ENCODE measurements around the gene AQP12A.

Gene AQP12A

DNA sequence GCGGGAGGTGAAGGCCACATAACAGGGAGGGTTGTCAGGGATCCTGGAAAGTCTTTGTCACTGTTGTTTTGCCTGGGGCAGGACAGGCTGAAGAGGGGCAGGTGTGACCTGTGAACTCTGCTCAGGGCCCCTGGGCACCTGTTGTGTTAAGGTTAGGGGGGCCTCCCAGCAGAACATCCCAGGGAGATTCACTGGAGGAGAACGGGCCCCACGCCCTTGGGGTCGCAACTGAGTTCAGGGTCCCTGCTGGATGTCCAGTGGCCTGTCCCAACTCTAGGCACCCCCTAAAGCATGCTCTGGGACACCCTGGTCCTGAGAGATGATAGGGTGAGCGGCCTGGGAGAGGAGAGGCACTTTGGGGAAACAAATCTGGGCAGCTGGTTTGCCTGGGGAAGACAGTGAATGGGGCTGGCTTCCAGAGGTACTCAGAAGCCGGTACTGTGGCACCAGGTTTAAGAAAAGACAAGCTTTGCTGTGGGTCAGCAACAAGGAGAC, 43.5 kb upstream of the AQP12A start:
- no peak for TF ChIP-seq GATA2 (IDR thresholded peaks at IDR 0.05; ENCODE audit: low read depth, low read length)
- no peak for TF ChIP-seq GATA3 (IDR thresholded peaks at IDR 0.05; ENCODE audit: low read depth, low read length)

GRCh38 chr2:240648650-240649275, 42.9 kb upstream of the AQP12A start:
- TF ChIP-seq GATA3 (IDR thresholded peaks at IDR 0.05; ENCODE audit: low read depth, low read length) (no peak), GATA2 (IDR thresholded peaks at IDR 0.05; ENCODE audit: low read depth, low read length) (no peak)

DNA sequence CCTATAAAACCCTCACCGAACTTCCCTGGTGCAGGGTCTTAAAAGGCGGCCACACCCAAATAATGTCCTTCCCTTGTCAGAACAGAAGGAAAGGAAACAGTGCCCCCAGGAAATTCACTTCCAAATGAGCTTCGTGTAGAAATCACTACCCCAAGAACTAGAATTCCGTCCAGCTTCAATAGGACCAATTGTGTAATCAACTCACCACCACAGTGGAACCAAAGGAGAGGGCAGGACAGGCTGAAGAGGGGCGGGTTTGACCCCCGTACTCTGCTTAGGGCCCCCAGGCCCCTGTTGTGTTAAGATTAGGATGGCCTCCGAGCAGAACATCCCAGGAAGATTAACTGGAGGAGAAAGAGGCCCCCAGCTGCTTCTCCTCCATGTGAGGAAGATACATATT, 42.3 kb upstream of the AQP12A start:
- TF ChIP-seq GATA3 (IDR thresholded peaks at IDR 0.05; ENCODE audit: low read depth, low read length) = no peak
- TF ChIP-seq GATA2 (IDR thresholded peaks at IDR 0.05; ENCODE audit: low read depth, low read length) = no peak

DNA sequence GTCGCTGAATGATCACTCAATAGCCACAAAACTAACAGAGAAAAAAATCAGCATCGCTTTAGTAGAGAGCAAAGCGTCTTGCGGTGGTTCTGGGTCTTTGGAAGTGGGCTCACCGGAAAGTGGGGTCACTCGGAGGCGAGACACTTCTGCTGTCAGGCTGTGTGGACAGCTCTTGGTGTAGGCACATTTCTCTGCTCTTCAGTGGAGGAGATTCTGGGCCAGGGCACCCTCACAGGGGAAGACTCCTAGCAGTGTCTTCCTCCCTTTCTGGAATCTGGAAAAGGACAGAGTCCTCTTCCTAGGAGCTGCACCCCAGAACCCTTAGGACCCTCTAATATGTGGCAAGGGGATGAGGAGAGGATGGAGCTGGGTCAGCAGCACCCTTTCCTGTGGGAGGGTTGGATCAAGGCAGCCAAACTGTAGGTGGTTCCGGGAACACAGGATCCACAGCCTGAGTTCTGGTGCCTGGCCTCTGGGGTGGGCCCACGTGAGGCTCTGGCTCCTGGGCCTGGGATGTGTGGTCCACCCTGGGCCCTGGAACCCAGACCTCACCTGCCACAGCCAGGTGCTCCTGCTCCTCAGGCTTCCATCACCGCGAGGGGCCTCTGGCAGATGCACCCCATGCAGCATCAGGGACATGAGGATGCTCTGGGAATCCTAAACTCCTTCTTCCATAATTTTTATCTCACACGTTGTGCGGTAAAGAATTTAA, 41.3 kb upstream of the AQP12A start:
- TF ChIP-seq GATA3 (IDR thresholded peaks at IDR 0.05; ENCODE audit: low read depth, low read length) = no peak

DNA sequence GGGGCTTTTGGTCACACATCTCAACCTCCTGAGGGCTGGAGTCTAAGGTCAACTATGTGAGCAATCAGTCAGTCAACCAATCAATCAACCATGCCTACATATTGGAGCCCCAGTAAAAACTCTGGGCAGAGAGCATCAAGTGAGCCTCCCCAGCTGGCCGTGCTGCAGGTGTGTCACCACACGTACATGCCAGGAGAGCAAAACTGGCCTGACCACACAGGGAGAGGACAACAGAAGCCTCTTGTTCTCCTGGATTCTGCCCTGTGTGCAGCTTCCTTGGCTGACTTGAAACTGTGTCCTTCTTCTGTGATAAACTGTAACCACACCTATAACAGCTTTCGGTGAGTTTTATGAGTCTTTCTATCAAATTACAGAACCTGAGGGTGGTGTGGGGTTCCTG, 40.5 kb upstream of the AQP12A start:
- TF ChIP-seq GATA2 (IDR thresholded peaks at IDR 0.05; ENCODE audit: low read depth, low read length) (no peak), GATA3 (IDR thresholded peaks at IDR 0.05; ENCODE audit: low read depth, low read length) (no peak)

- TF ChIP-seq GATA3 (IDR thresholded peaks at IDR 0.05; ENCODE audit: low read depth, low read length) = no peak
- no peak for TF ChIP-seq GATA2 (IDR thresholded peaks at IDR 0.05; ENCODE audit: low read depth, low read length)
Observed at GRCh38 chr2:240655931-240656886, 35.5 kb upstream of the AQP12A start.

DNA sequence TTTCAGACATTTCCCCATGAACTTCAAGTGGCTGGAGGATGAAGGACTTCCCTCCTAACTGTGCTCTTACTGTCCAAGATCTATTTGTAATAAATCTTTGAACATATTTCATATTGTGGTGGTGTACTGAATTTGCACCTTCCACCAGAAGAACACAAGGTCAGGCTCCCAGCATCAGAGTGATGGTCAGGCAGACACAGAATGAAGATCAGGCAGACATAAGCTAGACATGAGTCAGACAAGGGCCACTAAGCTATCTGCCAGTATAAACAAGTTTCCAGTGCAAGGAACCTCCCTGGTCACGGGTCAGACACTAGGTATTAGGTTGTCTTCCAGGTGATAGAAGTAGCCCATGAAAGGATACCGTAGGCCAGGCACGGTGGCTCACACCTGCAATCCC, 29.0 kb upstream of the AQP12A start:
- TF ChIP-seq GATA2 (IDR thresholded peaks at IDR 0.05; ENCODE audit: low read depth, low read length) (no peak), GATA3 (IDR thresholded peaks at IDR 0.05; ENCODE audit: low read depth, low read length) (no peak)

GRCh38 chr2:240663546-240664190, 28.0 kb upstream of the AQP12A start:
- TF ChIP-seq GATA3 (IDR thresholded peaks at IDR 0.05; ENCODE audit: low read depth, low read length) (no peak), GATA2 (IDR thresholded peaks at IDR 0.05; ENCODE audit: low read depth, low read length) (no peak)

- TF ChIP-seq GATA2 (IDR thresholded peaks at IDR 0.05; ENCODE audit: low read depth, low read length) (no peak), GATA3 (IDR thresholded peaks at IDR 0.05; ENCODE audit: low read depth, low read length) (no peak)
Observed at GRCh38 chr2:240664622-240665021, 27.0 kb upstream of the AQP12A start.

DNA sequence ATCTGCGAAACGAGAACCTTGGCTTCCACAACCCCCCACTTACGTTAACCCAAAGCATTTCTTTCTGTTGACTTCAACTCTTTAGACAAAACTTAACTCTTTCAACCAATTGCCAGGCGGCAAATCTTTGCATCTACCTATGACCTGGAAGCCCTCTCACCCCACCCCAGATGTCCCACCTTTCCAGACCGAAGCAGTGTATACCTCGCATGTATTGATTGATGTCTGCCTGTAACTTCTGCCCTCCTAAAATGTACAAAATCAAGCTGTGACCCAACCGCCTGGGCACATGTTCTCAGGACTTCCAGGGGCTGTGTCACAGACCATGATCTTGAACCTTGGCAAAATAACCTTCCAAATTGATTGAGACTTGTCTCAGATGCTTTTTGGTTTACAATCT, 21.3 kb upstream of the AQP12A start:
- TF ChIP-seq GATA3 (IDR thresholded peaks at IDR 0.05; ENCODE audit: low read depth, low read length) (no peak), GATA2 (IDR thresholded peaks at IDR 0.05; ENCODE audit: low read depth, low read length) (no peak)

GRCh38 chr2:240670950-240671349, 20.7 kb upstream of the AQP12A start:
- TF ChIP-seq GATA2 (IDR thresholded peaks at IDR 0.05; ENCODE audit: low read depth, low read length) (no peak), GATA3 (IDR thresholded peaks at IDR 0.05; ENCODE audit: low read depth, low read length) (no peak)

DNA sequence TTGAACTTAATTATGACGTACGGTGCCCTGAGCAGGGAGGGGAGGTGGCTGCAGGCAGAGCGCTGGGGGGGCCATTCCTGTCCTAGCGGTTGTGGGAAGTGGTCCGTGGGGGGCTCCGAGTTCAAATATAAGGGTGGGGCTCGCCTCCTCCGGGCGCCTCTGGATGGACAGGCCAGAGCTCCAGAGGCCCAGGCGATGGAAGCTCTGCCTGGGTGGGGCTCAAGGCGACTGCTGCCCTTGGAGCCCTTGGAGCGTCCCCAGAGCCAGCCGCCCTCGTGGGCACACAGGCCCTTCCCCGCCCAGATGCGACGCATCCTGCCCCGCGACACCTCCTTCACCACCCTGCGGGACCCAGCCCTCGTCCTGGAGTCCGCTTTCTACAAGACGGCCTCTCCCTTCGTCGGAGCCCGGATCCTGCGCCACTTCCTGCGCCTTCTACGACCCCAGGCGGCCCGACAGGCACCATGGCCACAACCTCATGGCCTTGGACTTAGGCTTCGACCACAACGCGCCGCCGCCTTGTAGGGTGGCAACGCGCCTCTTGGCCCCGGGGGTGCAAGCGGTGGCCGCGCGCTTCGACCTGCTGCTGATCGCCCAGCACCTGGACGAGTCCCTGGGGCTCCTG, 19.5 kb upstream of the AQP12A start:
- no peak for TF ChIP-seq GATA2 (IDR thresholded peaks at IDR 0.05; ENCODE audit: low read depth, low read length)
- TF ChIP-seq GATA3 (IDR thresholded peaks at IDR 0.05; ENCODE audit: low read depth, low read length) = no peak

GRCh38 chr2:240672701-240673190, 18.9 kb upstream of the AQP12A start:
- TF ChIP-seq GATA3 (IDR thresholded peaks at IDR 0.05; ENCODE audit: low read depth, low read length) (no peak), GATA2 (IDR thresholded peaks at IDR 0.05; ENCODE audit: low read depth, low read length) (no peak)
